ENCODE results near the gene SLC8A3. TPM values are rescaled to one million over a fixed set of nuclear protein-coding genes. Genes with fewer than 3 reads are reported as not detected.

SLC8A3 gene
- total RNA-seq: 0.33 and 0.38 TPM in 2 replicates

DNA sequence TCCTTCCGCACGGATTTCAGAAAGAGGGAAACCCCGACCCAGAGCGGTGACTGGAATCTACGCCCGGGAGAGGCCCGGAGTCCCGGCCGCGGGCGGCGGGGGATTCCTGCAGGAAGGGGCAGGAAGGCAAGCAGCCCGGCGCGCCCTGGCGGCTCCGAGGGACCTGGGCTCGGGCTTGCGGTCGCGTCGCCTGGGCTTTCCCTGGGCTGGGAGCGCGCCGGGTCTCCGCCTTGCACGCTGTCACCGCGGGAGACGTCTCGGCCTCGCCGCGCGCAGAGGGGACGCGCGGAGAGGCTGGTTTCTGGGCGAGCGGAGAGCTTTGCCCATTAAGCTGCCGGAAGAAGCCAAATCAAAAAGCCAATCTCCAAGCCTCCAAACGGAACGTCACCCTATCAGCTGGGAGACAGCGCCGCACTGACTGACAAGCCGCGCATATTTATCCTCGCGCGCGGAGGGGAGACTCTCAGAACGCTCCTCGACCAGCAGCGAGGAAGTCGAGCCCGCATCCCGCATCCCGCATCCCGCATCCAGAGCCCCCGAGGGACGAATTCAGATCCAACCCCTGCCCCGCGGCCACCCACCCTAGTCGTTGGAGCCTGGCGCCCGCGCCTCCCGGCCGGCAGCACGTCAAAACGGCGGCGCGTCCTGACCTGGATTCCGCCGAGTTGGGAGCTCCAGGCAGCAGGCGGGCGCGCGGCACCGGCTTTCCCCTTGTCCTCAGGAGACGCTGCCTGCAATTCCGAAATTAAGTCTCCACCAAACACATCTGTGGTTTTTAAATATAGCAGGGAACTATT lies at the start of gene SLC8A3:
SLC8A3 (minus strand) TSS at position 293 of the 797 bp plus-strand sequence. CDS start 20,529 bp downstream, outside the sequence.

Other genes starting within 250 kb of the SLC8A3 start
- gene COX16, start 170.7 kb upstream of the SLC8A3 start, total RNA-seq: 34.6 and 38.4 TPM in 2 replicates
- 23.5 and 29.9 TPM in 2 replicates for gene SYNJ2BP, start 228.1 kb upstream of the SLC8A3 start, total RNA-seq

Data from vein endothelial cell (primary cell).